Testis (tissue), 3 donors: ENCODE data around the gene TMEM63B. TPM values are rescaled to one million over a fixed set of nuclear protein-coding genes. Genes with fewer than 3 reads are reported as not detected.
A peak's percentile ranks its signal among the peaks of the same experiment; 100 is the strongest.
"Not testable (repeated sequence)": the region's sequence is repeated elsewhere in the genome, so short reads cannot be mapped to it uniquely, and the experiment has no call there.

Experiments used
- DNase-seq: peaks from one replicate; pipeline ENCODE4 v3.0.0-alpha.2; 2019
- H3K27ac ChIP-seq, 2 donors: fragments of 200-600 bp; sonication (generic); one replicate each; pipeline ENCODE4 v1.5.1; 2019
- H3K27me3 ChIP-seq: fragments of 200-600 bp; sonication (generic); one replicate; pipeline ENCODE4 v1.5.1; 2019
- H3K36me3 ChIP-seq: fragments of 200-600 bp; sonication (generic); one replicate; pipeline ENCODE4 v1.5.1; 2017; ENCODE audit warnings: low read depth; ENCODE audit errors: missing control alignments
- H3K4me1 ChIP-seq: fragments of 200-600 bp; sonication (generic); one replicate; pipeline ENCODE4 v1.5.1; 2019
- H3K4me3 ChIP-seq, 2 donors: fragments of 200-600 bp; sonication (generic); one replicate each; pipeline ENCODE4 v1.5.1; 2017 to 2019
- H3K9me3 ChIP-seq: fragments of 200-600 bp; sonication (generic); one replicate; pipeline ENCODE4 v1.5.1; 2017
- CTCF ChIP-seq, 3 experiments: fragments of 450-650 bp in 2 of 3; fragments of 200-600 bp in 1 of 3; sonication (generic) in 1 of 3; IDR thresholded peaks; one replicate each; pipeline ENCODE4 v1.5.1; 2016 to 2019; ENCODE audit warnings: antibody characterized with exemption in 3 of 3, mild to moderate bottlenecking in 2 of 3, moderate library complexity in 1 of 3
- POLR2A ChIP-seq: fragments of 450-650 bp; IDR thresholded peaks from one replicate; pipeline ENCODE4 v1.6.1; 2017; ENCODE audit warnings: antibody characterized with exemption, mild to moderate bottlenecking, moderate library complexity
- WGBS, 2 donors: methylation state at CpG; one replicate each; pipeline ENCODE4 v1.1.5; 2018; 5-methylcytosine and 5-hydroxymethylcytosine counted together
- intact Hi-C: fragments of 100-400 bp; cut with DNase I; formaldehyde crosslinking; loops from one replicate; pipeline ENCODE4 v1.15.1; 2023; ENCODE audit warnings: low total_unique reads
- polyA plus RNA-seq: library from polyadenylated mRNA; stranded (reverse); fragments of 350-450 nt; fragmentation: Illumina TruSeq; extraction: RNeasy Lipid Tissue Mini Kit (QIAGEN cat#74804); gene quantifications from one replicate; pipeline ENCODE4 v1.2.3, GENCODE V29; 2014; ENCODE audit warnings: low read depth, low replicate concordance; ENCODE audit not compliant: insufficient read depth
- total RNA-seq, 2 donors: library from RNA; depleted of rRNA; stranded (reverse); fragments of >200 nt; gene quantifications; one replicate each; pipeline ENCODE4 v1.2.3, GENCODE V29; 2016

TMEM63B gene
- total and polyA plus RNA-seq, 3 donors from 2014 or later, result 79.0 to 170 (median 139) TPM

- Histone ChIP-seq H3K4me3 (no peak overlapping the region), H3K27ac (no peak overlapping the region), H3K27me3 (no peaks in the 10 kb centered on the region), H3K9me3 (no peaks in the 10 kb centered on the region), H3K36me3 (no peaks in the 10 kb centered on the region), H3K4me1 (no peaks in the 10 kb centered on the region)
- 84 to 86% methylated on average over 10 of the region's 10 CpGs for WGBS, 2 donors
- intact Hi-C loops, result loop anchor here (5.0 kb wide), 1 partner anchor 58 kb away; no protein-coding TSS in a partner anchor
- DNase-seq, result no peak
- no peak for TF ChIP-seq POLR2A
- TF ChIP-seq CTCF (IDR thresholded peaks at IDR 0.05), result no peak
Observed at GRCh38 chr6:44094403-44095242, 32.7 kb upstream of the TMEM63B start.

GRCh38 chr6:44095243-44095623, 32.1 kb upstream of the TMEM63B start:
- intact Hi-C loops, H3K27ac ChIP-seq, H3K4me1 ChIP-seq, H3K4me3 ChIP-seq, H3K27me3 ChIP-seq, DNase-seq, H3K36me3 ChIP-seq, H3K9me3 ChIP-seq: not testable (repeated sequence)
- WGBS, 2 donors, result 81 to 89% methylated on average over 6 of the region's 6 CpGs

- TF ChIP-seq CTCF (IDR thresholded peaks at IDR 0.05) (peak; percentile 55 to 75 (median 64)), POLR2A (no peak)
- Histone ChIP-seq H3K4me3 (no peak overlapping the region), H3K27ac (no peak overlapping the region), H3K4me1 (peaks cover 6% of the 10 kb centered on the region), H3K36me3 (no peaks in the 10 kb centered on the region), H3K9me3 (no peaks in the 10 kb centered on the region), H3K27me3 (no peaks in the 10 kb centered on the region)
- intact Hi-C loops, result no loop called here
- DNase-seq, result peak; percentile 78
- WGBS, 2 donors, result 29 to 56% methylated on average over 2 to 3 of the region's 3 CpGs
Observed at GRCh38 chr6:44096612-44097011, 30.7 kb upstream of the TMEM63B start.

- Histone ChIP-seq H3K9me3 (no peaks in the 10 kb centered on the region), H3K27ac (no peak overlapping the region), H3K4me3 (no peak overlapping the region), H3K4me1 (peaks cover 6% of the 10 kb centered on the region), H3K36me3 (no peaks in the 10 kb centered on the region), H3K27me3 (no peaks in the 10 kb centered on the region)
- WGBS, 2 donors, result 96 to 100% methylated on average over 2 of the region's 2 CpGs
- no peak for DNase-seq
- intact Hi-C loops, result no loop called here
- no peak for TF ChIP-seq CTCF (IDR thresholded peaks at IDR 0.05)
- TF ChIP-seq POLR2A, result no peak
Observed at GRCh38 chr6:44097782-44098317, 29.5 kb upstream of the TMEM63B start.

- Histone ChIP-seq H3K4me3 (no peak overlapping the region), H3K27me3 (no peaks in the 10 kb centered on the region), H3K27ac (no peak overlapping the region), H3K4me1 (peaks cover 6% of the 10 kb centered on the region), H3K9me3 (no peaks in the 10 kb centered on the region), H3K36me3 (no peaks in the 10 kb centered on the region)
- WGBS, 2 donors, result 32 to 56% methylated on average over 1 of the region's 1 CpG
- intact Hi-C loops, result no loop called here
- TF ChIP-seq CTCF (IDR thresholded peaks at IDR 0.05), result no peak
- TF ChIP-seq POLR2A, result no peak
- no peak for DNase-seq
Observed at GRCh38 chr6:44099192-44099591, 28.2 kb upstream of the TMEM63B start.
